RWPE2 (cell line): ENCODE data around the gene DDIAS.

ENCODE experiments used
- ATAC-seq: fragments of 200-7000 bp; cut with Tn5 transposase; 3 replicates; pipeline ENCODE4 v1.9.1; 2021; ENCODE audit warnings: low read depth
- DNase-seq: peaks from one replicate; pipeline ENCODE4 v3.0.0-alpha.2; 2020; ENCODE audit warnings: low spot score
- H3K27ac ChIP-seq: fragments of 450-650 bp; 2 replicates; pipeline ENCODE4 v1.5.1; 2017; ENCODE audit warnings: mild to moderate bottlenecking; ENCODE audit not compliant: poor library complexity, severe bottlenecking
- H3K27me3 ChIP-seq: fragments of 250-450 bp; sonication (Bioruptor Pico); 2 replicates; pipeline ENCODE4 v1.5.1; 2021; ENCODE audit warnings: mild to moderate bottlenecking, moderate library complexity; ENCODE audit not compliant: insufficient read depth, poor library complexity, severe bottlenecking
- H3K36me3 ChIP-seq: fragments of 250-450 bp; sonication (Bioruptor Pico); 2 replicates; pipeline ENCODE4 v1.5.1; 2020; ENCODE audit warnings: low read depth, mild to moderate bottlenecking, moderate library complexity
- H3K4me1 ChIP-seq: fragments of 250-450 bp; sonication (Bioruptor Pico); 2 replicates; pipeline ENCODE4 v1.5.1; 2021; ENCODE audit warnings: mild to moderate bottlenecking, moderate library complexity; ENCODE audit not compliant: insufficient read depth, poor library complexity, severe bottlenecking
- H3K4me3 ChIP-seq: fragments of 250-450 bp; sonication (Bioruptor Pico); 2 replicates; pipeline ENCODE4 v1.5.1; 2021; ENCODE audit warnings: mild to moderate bottlenecking, moderate library complexity; ENCODE audit not compliant: severe bottlenecking
- H3K9me3 ChIP-seq: fragments of 250-450 bp; sonication (Bioruptor Pico); 2 replicates; pipeline ENCODE4 v1.5.1; 2021; ENCODE audit warnings: mild to moderate bottlenecking, moderate library complexity; ENCODE audit not compliant: severe bottlenecking
- CTCF ChIP-seq: fragments of 450-650 bp; IDR thresholded peaks from one replicate; pipeline ENCODE4 v1.5.1; 2017; ENCODE audit warnings: mild to moderate bottlenecking, moderate library complexity; ENCODE audit not compliant: poor library complexity, severe bottlenecking

Gene DDIAS

GRCh38 chr11:82864268-82864667, 37.3 kb upstream of the DDIAS start:
- TF ChIP-seq CTCF: peak; percentile 88
- peak; percentile 88 for ATAC-seq
- peaks cover 12% of the 10 kb centered on the region for H3K4me1 ChIP-seq
- no peak for DNase-seq
- no peak overlapping the region for H3K4me3 ChIP-seq
- H3K36me3 ChIP-seq: no peaks in the 10 kb centered on the region
- H3K27me3 ChIP-seq: no peaks in the 10 kb centered on the region
- no peak overlapping the region for H3K27ac ChIP-seq
- H3K9me3 ChIP-seq: no peaks in the 10 kb centered on the region

GRCh38 chr11:82865841-82866240, 35.7 kb upstream of the DDIAS start:
- DNase-seq: no peak
- Histone ChIP-seq H3K4me1 (peaks cover 8% of the 10 kb centered on the region), H3K27me3 (no peaks in the 10 kb centered on the region), H3K9me3 (no peaks in the 10 kb centered on the region), H3K36me3 (no peaks in the 10 kb centered on the region), H3K4me3 (no peak overlapping the region), H3K27ac (no peak overlapping the region)
- ATAC-seq: no peak
- no peak for TF ChIP-seq CTCF

GRCh38 chr11:82867495-82868082, 33.9 kb upstream of the DDIAS start:
- H3K36me3 ChIP-seq: no peaks in the 10 kb centered on the region
- peak; percentile 90 for TF ChIP-seq CTCF
- no peak for ATAC-seq

GRCh38 chr11:82869657-82870056, 31.9 kb upstream of the DDIAS start:
- DNase-seq: no peak

More at GRCh38 chr11:82867495-82868082, 33.9 kb upstream of the DDIAS start:
- no peaks in the 10 kb centered on the region for H3K9me3 ChIP-seq
- H3K27ac ChIP-seq: no peak overlapping the region
- peaks cover 8% of the 10 kb centered on the region for H3K4me1 ChIP-seq
- no peaks in the 10 kb centered on the region for H3K27me3 ChIP-seq
- peak; percentile 59 for DNase-seq
- no peak overlapping the region for H3K4me3 ChIP-seq

More at GRCh38 chr11:82869657-82870056, 31.9 kb upstream of the DDIAS start:
- peaks cover 8% of the 10 kb centered on the region for H3K4me1 ChIP-seq
- peak; percentile 33; the same call in 1 of the 3 replicates for ATAC-seq
- no peak overlapping the region for H3K27ac ChIP-seq
- no peak for TF ChIP-seq CTCF
- H3K27me3 ChIP-seq: no peaks in the 10 kb centered on the region
- H3K9me3 ChIP-seq: no peaks in the 10 kb centered on the region
- no peaks in the 10 kb centered on the region for H3K36me3 ChIP-seq
- no peak overlapping the region for H3K4me3 ChIP-seq
